NCI-H187 (cell line): ENCODE results near the gene ASAP2.

Source experiments
- DNase-seq, 2 experiments: peaks; one replicate each; lab custom pipeline; 2025; lab: John Stamatoyannopoulos, UW

The ASAP2 gene

GRCh38 chr2:9275399-9275798 is 68.8 kb downstream of the ASAP2 start:
- no peak for DNase-seq

- no peak for DNase-seq
These were observed 69.5 kb downstream of the ASAP2 start for GRCh38 chr2:9276074-9276473.

- DNase-seq, result no peak
These were observed 70.4 kb downstream of the ASAP2 start for GRCh38 chr2:9276901-9277451.

- DNase-seq, result no peak
These were observed 71.8 kb downstream of the ASAP2 start for GRCh38 chr2:9278439-9278838.

- no peak for DNase-seq
These were observed 72.8 kb downstream of the ASAP2 start for GRCh38 chr2:9279426-9279825.

GRCh38 chr2:9280224-9280623 is 73.6 kb downstream of the ASAP2 start:
- peak; percentile 65 to 84 for DNase-seq

GRCh38 chr2:9281145-9281544 is 74.5 kb downstream of the ASAP2 start:
- DNase-seq, result no peak

- no peak for DNase-seq
These were observed 75.8 kb downstream of the ASAP2 start for GRCh38 chr2:9282128-9283112.

- DNase-seq, result no peak
These were observed 78.1 kb downstream of the ASAP2 start for GRCh38 chr2:9284521-9285297.

GRCh38 chr2:9285385-9285920 is 78.8 kb downstream of the ASAP2 start:
- no peak for DNase-seq

GRCh38 chr2:9285921-9286320 is 79.3 kb downstream of the ASAP2 start:
- DNase-seq, result no peak

GRCh38 chr2:9286554-9287399 is 80.2 kb downstream of the ASAP2 start:
- DNase-seq, result no peak

GRCh38 chr2:9287400-9288045 is 80.9 kb downstream of the ASAP2 start:
- DNase-seq, result no peak

- DNase-seq, result no peak
These were observed 81.6 kb downstream of the ASAP2 start for GRCh38 chr2:9288233-9288632.

- DNase-seq, result no peak
These were observed 82.2 kb downstream of the ASAP2 start for GRCh38 chr2:9288681-9289338.

GRCh38 chr2:9291331-9291730 is 84.7 kb downstream of the ASAP2 start:
- DNase-seq, result no peak

GRCh38 chr2:9291866-9292265 is 85.3 kb downstream of the ASAP2 start:
- no peak for DNase-seq

GRCh38 chr2:9292426-9292825 is 85.8 kb downstream of the ASAP2 start:
- DNase-seq, result no peak

GRCh38 chr2:9294764-9295163 is 88.2 kb downstream of the ASAP2 start:
- DNase-seq, result no peak

- no peak for DNase-seq
These were observed 89.9 kb downstream of the ASAP2 start for GRCh38 chr2:9296559-9296958.
